Measurements from ENCODE around the gene SP140.
"Not testable (repeated sequence)": the region's sequence is repeated elsewhere in the genome, so short reads cannot be mapped to it uniquely, and the experiment has no call there.

The SP140 gene

DNA sequence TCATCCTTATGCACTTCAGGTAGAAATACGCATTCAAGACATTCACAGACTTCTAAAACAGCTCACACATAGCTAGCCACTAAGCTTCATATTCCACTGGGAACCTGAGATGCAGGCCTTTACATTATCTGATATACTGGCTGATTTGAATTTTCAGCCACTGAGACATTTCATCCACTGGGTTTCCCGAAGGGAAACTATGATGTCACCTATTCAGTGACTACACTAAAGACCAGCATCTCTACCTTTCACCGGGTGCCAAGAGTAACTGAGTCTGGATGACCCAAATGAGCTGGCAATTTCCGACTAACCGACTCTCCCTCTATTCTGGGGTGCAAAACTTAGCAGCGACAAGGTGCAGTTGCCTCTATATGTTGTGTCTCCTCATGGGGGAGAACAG lies 69.7 kb downstream of the SP140 start:
- DNase-seq: no peak

DNA sequence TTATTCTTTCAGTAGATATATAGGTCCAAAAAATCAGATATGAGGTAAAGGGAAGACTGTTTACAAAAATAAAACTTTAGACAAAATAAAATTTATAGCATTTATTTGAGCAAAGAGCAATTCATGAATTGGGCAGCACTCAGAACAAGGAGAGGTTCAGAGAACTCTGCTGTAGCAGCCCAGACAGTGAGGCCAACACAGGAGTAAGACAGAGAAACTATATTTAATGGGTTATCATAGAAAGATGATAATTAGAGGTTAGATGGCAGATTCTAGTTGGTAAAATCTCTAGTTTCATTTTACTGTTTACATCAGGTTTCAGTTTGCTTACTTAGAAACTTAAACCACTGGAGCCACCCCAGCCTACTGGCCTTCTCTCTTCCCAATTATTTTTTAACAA lies 71.4 kb downstream of the SP140 start:
- DNase-seq: no peak

DNA sequence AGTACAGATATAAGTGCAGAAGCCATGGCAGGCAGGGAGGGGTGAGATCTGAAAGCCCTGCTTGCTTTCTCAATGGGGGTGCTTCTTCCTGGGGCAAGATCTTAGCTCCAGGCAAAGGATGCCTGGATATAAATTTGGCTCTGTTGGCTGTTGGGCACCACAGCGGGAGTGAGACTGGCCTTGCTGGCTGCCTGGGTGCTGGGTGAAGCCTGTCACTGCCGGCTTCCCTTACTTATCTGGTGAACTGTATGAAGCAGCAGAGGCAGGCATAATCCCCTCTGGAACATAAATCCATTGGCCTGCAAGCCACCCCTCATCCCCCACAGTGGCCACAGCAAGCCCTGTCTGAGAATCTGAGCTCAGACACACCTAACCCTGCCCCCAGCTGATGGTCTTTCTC lies 74.1 kb downstream of the SP140 start:
- DNase-seq: no peak

DNA sequence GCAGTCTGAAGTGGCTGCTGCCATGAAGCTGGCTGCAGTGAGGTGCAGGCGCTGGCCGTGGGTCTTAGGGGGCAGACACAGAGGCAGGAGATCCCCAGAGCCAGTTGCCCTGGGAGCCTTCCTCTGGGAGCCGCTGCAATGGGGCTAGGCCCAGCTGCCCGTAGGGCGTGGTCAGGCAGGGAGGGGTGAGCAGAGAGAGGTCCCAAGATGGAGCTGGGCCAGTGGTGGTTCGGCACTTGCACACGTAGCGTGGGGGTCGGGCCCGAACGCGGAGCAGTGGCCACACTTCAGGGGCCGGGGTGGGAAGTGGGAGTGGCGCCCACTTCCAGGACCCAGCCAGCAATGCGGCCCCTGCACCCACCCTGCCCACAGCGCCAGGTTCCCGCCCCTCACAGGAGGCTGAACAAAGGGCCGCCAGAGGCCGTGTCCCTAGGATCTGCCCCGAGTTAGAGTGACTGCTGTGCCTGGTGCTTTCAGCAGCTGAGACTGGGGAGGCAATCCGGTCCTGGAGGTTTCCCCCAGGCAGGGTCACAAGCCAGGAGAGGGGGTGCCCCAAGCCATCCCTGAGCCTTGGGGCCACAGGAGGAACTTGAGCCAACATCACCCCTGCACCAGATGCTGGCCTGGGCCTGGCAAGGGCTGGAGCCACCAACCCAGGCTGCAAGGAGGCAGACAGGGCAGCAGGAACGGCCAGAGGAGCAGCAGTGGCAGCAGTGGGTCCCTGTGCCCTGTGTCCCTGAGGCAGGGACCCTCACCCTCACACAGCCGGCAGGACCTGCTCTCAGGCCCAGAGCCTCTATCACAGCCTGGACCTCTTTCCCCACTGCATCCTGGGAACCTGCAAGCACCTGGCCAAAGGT lies 80.1 kb downstream of the SP140 start:
- no peak for DNase-seq

DNA sequence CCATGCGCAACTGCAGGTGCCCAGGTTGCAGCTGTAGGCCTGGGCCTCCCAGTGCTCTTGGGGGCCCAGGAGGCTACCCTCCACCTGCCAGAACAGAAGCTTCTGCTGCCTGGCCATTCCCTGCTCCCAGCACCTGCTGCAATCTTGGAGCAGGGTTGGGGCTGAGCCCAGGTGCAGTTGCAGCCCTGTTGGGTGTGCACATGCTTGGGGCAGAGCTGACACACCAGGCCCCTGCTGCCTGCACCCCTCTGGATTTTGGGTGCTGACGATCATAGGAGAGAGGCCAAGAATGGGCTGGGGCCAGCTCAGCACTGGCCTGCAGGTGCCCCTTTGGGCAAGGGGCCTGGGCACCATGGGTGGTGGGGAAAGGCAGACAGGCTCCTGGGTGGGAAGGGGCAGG lies 80.9 kb downstream of the SP140 start:
- DNase-seq: no peak

DNA sequence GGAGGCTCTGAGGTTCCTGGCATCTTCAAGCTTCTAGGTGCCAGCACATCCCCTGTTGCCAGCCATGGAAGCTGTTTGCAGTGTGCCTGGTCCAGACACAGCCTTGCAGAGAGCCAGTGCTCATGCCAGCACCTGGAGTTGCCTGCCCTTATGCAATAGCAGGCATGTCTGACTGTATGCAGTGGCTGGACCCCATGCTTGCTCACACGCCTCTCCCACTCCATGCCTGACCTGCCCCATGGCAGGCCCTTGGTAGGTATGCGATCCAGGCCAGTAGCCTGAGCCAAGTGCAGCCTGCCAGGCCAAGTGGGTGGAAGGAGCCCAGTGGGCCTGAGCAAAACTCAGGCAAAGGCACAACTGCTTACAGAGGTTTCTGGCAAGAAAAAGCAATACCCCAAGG lies 81.9 kb downstream of the SP140 start:
- DNase-seq: no peak

DNA sequence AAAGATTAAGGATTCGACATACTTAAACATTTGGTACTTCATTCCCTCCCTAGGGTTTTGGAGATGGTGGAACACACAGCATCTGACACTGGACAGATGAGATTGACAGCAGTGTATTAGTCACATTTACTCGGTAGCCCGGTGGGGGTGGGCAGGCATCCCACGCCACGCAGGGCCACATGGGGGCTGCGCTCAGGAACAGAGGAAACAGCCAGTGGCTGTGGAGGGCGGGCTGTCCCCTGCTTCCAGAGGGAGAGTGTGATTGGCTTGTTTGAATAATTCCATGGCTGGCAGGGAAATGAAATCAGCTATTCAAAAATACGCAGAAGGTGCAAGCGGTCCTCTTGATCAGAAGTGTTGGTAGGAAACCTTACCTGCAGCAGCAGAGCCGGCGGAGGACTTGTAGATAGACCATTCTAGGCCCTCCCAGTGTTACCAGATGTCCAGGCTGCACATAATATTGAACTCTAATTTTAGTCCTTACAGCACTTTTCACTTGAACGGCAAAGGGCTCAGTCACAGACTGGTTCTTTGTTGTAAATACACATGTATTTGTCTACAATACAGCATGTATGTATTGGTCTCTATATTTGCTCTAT lies 83.0 kb downstream of the SP140 start:
- no peak for DNase-seq

DNA sequence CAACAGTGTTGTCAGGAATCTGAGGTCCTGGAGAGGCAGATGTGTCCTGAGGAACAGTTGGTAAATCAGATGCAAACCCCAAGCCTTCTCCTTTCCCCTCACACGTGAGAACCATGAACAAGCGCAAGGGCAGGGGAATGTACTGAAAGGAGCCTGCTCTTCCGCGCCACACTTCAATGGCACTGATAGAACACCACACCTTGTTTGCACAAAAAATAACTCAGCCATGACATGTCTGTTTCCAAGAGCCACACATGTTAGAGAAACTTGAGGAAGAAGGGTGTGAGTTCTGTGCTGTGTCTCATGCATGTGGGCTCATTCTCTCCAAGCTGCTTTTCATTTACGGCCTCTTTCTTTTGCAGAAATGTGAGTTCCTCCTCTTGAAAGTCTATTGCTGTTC lies 85.3 kb downstream of the SP140 start:
- DNase-seq: not testable (repeated sequence)

DNA sequence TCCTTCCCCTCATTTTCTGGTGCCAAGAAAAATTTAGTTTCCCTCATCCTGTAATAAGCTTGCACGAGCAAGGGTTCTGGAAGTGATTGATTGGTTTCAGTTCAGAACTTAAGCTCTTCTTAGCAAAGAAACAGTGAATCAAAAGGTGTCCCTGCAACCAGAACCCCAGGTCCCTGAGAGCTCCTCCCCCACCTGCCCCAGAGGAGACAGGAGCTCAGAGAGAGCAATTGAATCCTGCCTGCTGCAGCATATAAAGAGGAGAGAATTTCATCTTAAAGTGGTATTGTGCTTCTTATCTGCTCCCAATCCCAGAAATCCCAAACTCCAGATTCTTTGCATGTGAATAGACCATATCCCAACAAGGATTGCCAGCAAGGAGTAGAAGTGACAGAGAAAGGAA lies 86.1 kb downstream of the SP140 start:
- DNase-seq: not testable (repeated sequence)

DNA sequence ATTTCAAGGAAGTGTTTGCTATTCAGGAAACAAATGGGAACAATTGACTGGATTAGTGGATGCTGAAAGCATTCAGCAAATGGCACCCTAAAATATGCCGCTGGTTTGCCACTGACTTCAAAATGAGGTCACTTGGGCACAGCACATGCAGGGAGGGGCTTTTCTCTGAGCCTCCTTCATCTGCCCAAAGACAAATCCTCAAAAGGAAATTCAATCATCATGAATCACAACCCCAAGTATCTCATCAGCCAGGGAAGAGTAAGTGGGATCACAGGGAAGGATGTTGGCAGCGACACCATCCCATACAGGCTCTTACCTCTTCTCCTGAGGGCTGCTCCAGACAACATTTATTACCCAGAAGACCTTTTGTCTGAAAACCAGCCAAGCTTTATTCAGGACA lies 87.1 kb downstream of the SP140 start:
- DNase-seq: no peak

DNA sequence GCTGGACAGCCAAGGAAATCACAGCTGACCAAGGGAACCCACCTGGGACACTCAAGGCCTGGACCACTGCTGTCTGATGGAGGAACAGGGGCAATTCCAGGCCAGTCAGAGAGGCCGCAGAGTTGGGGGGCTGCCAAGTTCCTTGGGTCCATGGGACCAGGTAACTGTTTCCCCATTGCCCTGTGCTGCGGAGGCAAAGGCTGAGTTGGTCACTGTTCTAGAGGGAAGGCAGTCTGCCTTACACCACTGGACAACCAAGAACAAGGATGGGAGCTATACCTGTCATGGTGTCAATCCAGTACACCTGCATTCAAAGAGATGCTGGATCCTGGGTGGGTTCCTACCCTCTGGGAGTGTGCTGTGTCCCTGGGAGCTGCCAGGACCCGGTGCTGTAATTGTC lies 91.8 kb downstream of the SP140 start:
- no peak for DNase-seq

DNA sequence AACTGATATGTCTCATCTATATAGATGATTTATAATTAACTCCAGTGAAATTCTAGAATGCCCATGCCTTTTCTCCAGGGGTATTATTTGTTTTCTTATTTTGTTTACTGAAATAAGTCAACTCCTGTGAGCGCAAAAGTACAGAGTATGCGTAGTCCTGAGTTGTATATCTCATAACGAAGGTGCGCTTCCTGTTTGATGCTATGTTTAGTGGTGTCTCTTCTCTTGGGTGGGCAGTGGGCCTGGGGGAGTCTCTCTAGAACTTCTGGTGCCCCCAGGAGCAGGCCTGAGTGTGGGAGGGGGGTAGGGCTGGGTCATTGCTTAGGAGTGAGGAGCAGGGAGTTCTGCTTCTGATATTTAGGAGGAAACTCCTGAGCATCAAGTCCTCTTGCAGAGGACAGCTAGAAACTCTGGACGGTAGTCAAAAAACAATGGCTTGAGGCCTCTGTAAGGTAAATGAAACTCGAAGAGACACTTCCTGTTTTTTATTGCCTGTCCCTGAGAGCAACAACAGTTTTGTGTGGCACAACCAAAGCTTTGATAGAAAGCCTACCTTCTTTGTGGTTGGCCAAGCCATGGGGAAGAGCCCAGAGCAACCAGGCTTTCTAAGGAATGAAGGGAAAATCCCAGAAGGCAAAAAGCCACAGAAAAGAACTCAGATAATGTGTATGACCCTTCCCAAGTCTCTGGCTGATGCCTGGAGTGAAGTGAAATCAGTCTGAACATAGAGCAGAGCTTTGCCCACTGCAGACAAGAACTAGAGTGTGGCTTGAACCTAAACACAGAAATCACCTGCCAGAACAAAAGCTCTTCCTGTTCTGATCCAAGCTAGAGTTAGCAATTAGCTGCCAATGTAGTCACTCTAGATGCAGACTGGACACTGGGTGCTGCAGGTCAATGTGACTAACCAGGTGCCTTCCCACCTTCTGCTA lies 92.9 kb downstream of the SP140 start:
- peak in 1 of 2 donors; percentile 14 for DNase-seq

DNA sequence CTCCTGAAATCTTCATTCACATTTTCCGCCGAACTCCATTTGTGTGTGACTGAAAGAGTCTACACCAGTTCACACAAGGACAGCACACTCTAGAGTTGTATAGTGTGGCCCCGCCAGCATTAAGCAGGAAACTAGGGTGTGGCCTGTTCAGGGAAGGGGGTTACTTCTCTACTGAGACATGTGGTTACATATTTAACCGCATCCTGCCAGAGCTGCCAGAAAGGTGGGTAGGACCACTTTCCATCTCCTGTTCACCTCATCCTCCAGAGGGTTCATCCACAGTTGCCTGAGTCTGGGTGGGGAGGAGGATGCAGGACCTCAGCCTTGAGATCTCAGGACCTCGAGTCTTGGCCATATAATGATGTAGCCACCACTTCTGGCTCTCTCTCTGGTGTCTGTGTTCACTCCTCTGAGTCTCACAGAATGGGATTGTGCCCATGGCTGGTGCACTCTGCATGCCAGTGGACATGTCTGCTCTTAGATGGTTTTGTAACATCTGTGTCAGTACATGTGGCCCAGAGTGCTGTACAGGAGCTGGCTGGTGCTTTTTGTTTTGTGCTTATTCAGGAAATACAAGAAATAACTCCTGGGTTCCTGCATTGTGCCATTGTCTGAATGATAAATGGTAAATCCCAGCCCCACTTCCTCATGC lies 93.8 kb downstream of the SP140 start:
- peak; percentile 63 to 81 for DNase-seq

DNA sequence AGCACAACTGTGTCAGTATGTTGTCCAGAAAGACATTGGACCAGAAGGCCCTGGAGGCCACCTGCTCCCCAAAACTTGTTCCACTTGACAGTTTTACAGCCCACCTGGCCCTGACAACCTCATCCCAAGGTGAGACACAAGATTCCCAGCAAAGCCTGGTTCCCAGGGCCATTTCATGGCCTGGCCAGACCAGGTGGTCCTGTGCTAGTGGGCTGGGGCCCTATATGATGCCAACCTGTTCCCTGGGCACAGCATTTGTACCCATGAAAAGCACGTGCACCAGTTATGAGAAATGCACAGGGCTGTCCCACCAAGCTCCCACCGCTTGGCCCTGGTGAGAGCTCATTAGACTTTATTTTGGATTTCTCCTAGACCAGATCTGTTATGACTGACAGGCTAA lies 95.5 kb downstream of the SP140 start:
- DNase-seq: no peak

DNA sequence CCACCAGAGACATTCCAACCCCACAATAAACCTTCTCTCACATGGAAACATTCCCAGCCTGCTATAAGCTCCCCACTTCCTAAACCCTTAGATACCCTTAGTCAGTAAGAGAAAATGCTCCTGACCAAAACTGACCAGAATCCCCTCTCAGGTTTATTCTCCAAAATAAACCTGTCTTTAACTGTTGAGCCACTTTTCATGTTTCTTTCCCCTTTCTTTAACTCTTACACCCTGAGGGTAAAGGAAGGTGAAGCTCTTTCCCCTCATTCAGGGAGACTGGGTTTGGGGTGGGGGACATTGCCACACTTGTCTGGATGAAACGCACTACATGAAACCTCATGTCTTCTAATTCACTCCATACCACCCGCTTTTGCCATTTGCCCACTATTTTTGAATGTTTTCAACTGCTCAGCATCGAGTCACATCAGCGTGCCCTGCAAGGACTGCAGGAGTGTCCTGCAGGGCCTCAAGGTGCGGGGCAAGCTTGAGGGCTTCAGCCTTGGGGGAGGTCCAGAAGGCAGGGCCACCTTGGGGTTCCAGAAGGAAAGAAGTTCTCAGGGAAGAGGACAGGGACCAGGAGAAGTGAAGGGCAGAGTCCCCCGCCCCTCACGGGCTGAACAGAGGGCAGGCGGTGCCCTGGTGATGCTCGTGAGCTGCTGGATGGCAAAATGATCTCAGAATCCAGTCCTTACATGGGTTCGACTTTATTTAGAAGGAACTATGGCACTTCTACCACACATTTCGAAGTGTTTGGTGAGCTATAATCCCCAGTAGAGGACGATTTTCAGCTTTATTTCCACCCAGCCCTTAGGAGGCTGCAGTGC lies 97.2 kb downstream of the SP140 start:
- no peak for DNase-seq

DNA sequence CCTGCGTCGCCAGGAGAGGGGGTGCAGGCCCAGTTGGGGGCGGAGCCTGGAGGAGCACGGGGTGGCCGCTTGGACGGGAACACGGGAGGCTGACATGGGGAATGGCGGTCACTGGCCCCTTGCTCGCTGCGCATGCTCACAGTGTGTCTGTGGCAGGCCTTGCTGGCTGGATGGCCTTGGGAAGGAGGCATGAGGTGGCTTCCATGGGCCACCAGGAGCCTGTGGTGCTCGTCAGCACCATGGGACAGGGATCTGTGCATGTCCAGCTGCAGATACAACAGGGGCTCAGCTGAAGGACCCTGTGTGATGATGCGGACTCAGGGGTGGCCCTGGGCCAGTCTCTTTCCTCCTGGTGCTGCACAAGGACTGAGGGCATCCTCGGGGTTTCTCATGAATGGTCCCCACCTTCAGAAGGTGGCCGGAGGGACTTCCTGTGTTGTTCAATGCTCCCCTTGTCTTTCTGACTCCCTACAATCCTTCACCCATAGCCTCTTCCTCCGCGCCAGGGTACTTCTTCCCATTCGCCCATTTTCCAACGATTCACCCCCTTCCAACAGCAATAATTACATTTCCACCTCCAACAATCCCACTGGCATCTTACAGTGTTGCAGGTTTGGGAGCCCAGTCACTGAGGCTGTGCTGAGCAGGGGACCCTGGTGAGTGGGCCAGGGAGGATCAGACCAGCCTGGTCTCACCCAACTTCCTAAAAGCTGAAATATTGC lies 98.0 kb downstream of the SP140 start:
- DNase-seq: no peak

DNA sequence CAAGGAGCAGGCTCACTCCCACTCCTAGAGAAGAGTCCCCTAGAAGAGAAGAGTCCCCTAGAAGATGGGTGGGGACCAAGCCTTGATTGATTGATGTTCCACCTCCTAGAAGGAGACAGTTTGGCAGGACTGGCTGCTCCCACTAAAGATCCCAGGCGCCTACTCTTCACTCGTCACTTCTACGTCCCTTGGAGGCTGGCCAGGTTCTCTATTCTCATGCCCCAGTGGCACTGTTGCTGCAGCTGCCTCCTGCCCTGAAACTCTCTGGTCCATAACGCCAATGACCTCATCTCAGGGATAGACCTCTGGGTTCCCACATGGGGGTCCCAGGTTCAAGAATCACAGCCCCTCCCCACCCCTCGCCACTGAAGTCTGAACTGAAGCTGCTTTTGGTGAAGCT lies 99.0 kb downstream of the SP140 start:
- no peak for DNase-seq

DNA sequence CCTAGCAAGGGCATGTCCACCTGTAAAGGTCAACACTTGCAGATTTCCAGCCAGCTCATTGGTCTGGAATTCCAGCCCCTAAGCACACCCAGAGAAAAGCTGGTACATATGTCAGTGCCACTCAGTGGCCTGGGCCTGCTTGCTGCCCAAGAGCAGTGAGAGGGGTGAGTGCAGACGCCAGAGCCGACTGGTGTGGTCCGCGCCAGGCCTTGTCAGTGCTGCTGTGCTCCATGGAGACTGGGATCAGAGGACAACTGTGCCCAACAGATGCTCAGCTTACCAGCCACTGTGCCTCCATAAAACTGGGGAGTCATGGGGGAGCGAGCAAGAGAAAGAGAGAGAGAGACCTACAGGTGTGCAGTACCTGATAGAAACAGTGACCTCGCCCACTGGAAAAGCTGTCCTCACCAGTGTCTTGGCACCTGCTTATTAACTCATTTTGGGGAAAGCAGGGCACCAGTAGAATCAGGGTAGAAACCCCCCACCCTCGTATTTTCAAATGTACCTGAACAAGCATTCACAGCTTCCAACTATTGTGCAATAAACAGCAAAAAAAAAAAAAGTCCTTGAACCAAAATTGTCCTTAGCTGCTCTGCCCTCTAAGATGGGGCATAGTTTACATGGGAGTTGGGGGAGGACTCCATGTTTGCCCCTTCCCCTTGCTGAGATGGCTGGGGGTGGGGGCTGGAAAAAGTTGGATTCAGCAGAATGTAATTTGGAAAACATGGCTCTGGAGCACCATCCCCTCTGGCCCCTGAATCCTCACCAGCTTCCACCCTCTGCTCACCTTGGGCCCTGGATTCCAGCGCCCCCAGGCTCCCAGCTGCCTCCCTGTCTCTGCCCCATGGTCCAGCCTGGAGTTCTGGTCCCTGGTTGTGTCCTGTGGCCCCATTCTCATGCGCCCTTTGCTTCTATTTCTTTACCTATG lies 100.0 kb downstream of the SP140 start:
- DNase-seq: no peak

DNA sequence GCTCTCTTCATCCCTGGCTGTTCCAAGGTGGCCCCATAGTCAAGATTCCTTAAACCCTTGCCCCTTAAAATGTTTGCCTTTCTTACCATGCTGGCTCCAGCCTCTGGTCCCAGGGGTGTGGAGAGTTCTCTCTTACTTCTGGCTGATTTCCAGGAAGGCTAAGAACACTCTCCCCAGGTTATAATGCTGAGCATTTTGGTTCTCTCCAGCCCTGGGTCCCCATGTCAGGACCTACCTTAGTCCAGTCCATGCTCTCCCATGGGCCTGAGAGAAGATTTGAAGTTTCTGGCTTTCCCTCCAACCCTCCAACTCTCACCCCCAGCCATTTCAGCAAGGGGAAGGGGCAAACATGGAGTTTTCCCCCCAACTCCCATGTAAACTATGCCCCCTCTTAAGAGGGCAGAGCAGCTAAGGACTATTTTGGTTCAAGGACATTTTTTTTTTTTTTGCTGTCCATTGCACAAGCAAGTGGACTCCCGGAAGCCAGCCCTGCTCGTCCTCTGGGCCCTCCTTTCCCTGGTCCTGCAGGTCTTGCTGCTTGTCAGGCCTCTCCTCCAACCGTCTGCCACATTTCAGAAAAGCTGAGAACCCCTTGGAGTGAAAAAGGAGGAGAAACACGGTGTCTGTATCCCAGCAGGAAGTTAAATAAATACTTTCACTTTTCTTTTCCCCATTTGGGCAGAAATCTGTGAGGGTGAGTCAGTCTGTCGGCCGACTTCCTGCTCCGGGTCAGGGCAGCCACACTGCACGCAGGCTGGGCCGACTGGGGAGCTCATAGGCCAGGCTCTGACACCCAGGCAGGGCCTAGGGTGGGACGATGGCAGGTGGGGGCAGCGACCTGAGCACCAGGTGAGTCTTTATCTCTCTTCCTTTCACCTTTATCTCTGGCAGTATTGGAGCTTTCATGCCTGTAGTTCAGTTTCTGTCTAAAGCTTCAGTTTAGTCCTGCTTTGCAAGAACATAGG lies 101.2 kb downstream of the SP140 start, which contains the start of gene SP140L:
SP140L (plus strand) TSS at position 741 of the 965 bp plus-strand sequence; CDS start at position 818, 77 bp downstream.
- peak; percentile 83 to 84 for DNase-seq

Data from CD4-positive, alpha-beta T cell treated with Interleukin-1 beta for 1 hour (primary cell).